ENCODE measurements around the gene CRTAC1. TPM values are rescaled to one million over a fixed set of nuclear protein-coding genes. Genes with fewer than 3 reads are reported as not detected.
A peak's percentile ranks its signal among the peaks of the same experiment; 100 is the strongest.

CRTAC1 gene
- total RNA-seq, 1 experiment from 2014 or later = 0.46 TPM

DNA sequence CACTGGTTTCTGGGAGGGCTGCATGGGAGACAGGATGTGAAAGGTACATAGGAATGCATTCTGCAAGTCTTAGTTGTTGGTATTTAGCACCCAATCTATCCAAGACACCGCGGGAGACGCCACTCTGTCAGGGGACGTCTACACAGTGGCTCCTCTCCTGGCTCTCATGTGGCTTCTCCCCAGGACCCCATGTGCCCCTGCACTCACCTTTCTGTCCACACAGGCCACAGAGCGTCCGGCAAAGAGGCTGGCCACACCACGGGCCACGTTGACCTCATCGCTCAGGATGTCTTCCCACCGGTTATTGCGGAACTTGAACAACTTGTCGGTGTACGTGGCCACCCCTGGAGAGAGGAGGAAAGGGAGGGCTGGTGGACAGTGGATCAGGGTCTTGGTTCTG is 107.4 kb downstream of the CRTAC1 start:
- DNase-seq = no peak
- peak overlapping the region; percentile 25; the same call in 1 of the 2 replicates for H3K14ac ChIP-seq (ENCODE audit: insufficient read depth, low read length)
- H3K4me2 ChIP-seq (ENCODE audit: insufficient read depth, insufficient read length, low read length) = no peak overlapping the region
- no peaks in the 10 kb centered on the region for H4K20me1 ChIP-seq (ENCODE audit: control insufficient read depth, insufficient read depth, insufficient read length)
- H3K18ac ChIP-seq (ENCODE audit: insufficient read length, low read depth, low read length) = no peak overlapping the region
- H3K4me3 Mint-ChIP-seq = no peak overlapping the region
- H3K79me1 ChIP-seq (ENCODE audit: insufficient read depth, low read depth, low read length, poor library complexity, severe bottlenecking) = no peaks in the 10 kb centered on the region
- no peak overlapping the region for H2BK120ac ChIP-seq (ENCODE audit: low read depth, low read length, poor library complexity, severe bottlenecking)
- no peak overlapping the region for H3K56ac ChIP-seq (ENCODE audit: insufficient read length, low read depth, low read length)
- H3K36me3 Mint-ChIP-seq (ENCODE audit: insufficient read depth in 1 of 3, low read depth in 3 of 3) = no peaks in the 10 kb centered on the region
- H3K27ac ChIP-seq (ENCODE audit: insufficient read length, low read depth, low read length) = no peak overlapping the region
- H3T11ph ChIP-seq (ENCODE audit: low read length) = no peak overlapping the region
- no peak overlapping the region for H3K27ac Mint-ChIP-seq
- no peak overlapping the region for H2BK5ac ChIP-seq (ENCODE audit: insufficient read length, low read length)
- no peaks in the 10 kb centered on the region; a peak in 1 of 5 replicates for H3K9me3 Mint-ChIP-seq
- H3K9me3 ChIP-seq (ENCODE audit: control insufficient read depth, low read depth, low read length) = no peaks in the 10 kb centered on the region
- H3K4me1 ChIP-seq (ENCODE audit: insufficient read depth, low read length) = no peaks in the 10 kb centered on the region
- peaks cover 0 to 3% of the 10 kb centered on the region in 2 experiments; a peak in 2 of 4 replicates for H3K4me1 Mint-ChIP-seq
- TF ChIP-seq, protein P1, sequence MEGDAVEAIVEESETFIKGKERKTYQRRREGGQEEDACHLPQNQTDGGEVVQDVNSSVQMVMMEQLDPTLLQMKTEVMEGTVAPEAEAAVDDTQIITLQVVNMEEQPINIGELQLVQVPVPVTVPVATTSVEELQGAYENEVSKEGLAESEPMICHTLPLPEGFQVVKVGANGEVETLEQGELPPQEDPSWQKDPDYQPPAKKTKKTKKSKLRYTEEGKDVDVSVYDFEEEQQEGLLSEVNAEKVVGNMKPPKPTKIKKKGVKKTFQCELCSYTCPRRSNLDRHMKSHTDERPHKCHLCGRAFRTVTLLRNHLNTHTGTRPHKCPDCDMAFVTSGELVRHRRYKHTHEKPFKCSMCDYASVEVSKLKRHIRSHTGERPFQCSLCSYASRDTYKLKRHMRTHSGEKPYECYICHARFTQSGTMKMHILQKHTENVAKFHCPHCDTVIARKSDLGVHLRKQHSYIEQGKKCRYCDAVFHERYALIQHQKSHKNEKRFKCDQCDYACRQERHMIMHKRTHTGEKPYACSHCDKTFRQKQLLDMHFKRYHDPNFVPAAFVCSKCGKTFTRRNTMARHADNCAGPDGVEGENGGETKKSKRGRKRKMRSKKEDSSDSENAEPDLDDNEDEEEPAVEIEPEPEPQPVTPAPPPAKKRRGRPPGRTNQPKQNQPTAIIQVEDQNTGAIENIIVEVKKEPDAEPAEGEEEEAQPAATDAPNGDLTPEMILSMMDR (conservative IDR thresholded peaks at IDR 0.05) = no peak
- no peak overlapping the region for H4K5ac ChIP-seq (ENCODE audit: insufficient read length, low read depth, low read length)
- H3K9ac ChIP-seq (ENCODE audit: extremely low read depth, insufficient read length, low read length) = no peak overlapping the region
- H3K27me3 ChIP-seq (ENCODE audit: insufficient read depth, low read length) = no peaks in the 10 kb centered on the region
- peaks cover 2% of the 10 kb centered on the region for H3K23me2 ChIP-seq (ENCODE audit: insufficient read length, low read depth, low read length, poor library complexity, severe bottlenecking)
- no peak overlapping the region for H2AK5ac ChIP-seq (ENCODE audit: insufficient read length, low read length)
- no peak overlapping the region for H2BK12ac ChIP-seq (ENCODE audit: insufficient read length, low read depth, low read length)
- H4K8ac ChIP-seq (replicated peaks; ENCODE audit: insufficient read length, low read depth, low read length) = no peak overlapping the region
- peaks cover 25% of the 10 kb centered on the region for H3K27me3 Mint-ChIP-seq (ENCODE audit: low read depth)
- no peak overlapping the region for H4K91ac ChIP-seq (ENCODE audit: insufficient read length, low read depth, low read length)
- H2BK15ac ChIP-seq (ENCODE audit: low read depth, low read length) = no peak overlapping the region
- H3K4ac ChIP-seq (ENCODE audit: low read depth, low read length) = no peak overlapping the region
- no peak overlapping the region for H3K23ac ChIP-seq (ENCODE audit: insufficient read length, low read depth, low read length)
- no CpG with 5 or more reads among the region's 13 CpGs for WGBS (ENCODE audit: extremely low coverage, insufficient read length, low lambda C conversion rate)
- H3K79me2 ChIP-seq (ENCODE audit: insufficient read depth, low read length) = no peaks in the 10 kb centered on the region
- no peak overlapping the region for H2BK20ac ChIP-seq (ENCODE audit: low read depth, low read length, poor library complexity, severe bottlenecking)
- no peak overlapping the region for H2AFZ ChIP-seq (ENCODE audit: low read length)

Data from H9 (cell line).